K562 (cell line): ENCODE data around the gene LAMA5. TPM values are rescaled to one million over a fixed set of nuclear protein-coding genes. Genes with fewer than 3 reads are reported as not detected.

Source experiments
- ATAC-seq: fragments of 200-7000 bp; cut with Tn5 transposase; 3 replicates; pipeline ENCODE4 v1.9.1; 2020; ENCODE audit warnings: moderate library complexity
- BruUV-seq: library from RNA; stranded (reverse); fragments of 400-500 nt; replicated peaks from 2 replicates; lab custom pipeline; 2021; lab: Mats Ljungman, UMichigan
- CTCF ChIA-PET: fragments of 300-600 bp; formaldehyde crosslinking; extraction: SDS; loops from one replicate; lab custom pipeline; 2021; ENCODE audit warnings: low intra/inter-chr PET ratio; lab: Yijun Ruan, JAX
- POLR2A ChIA-PET: fragments of 300-600, 350-650 bp; sonication (Branson Sonifier 250); formaldehyde crosslinking; extraction: SDS; loops from one replicate; lab custom pipeline; 2021; ENCODE audit warnings: antibody characterized with exemption, inconsistent platforms; lab: Yijun Ruan, JAX
- DNase-seq, 4 experiments: peaks; one replicate each; pipeline versions ENCODE4 v3.0.0 to v3.0.0-alpha.2; 2011 to 2018; ENCODE audit warnings: low spot score in 3 of 4, mixed read lengths in 3 of 4; ENCODE audit errors: extremely low read depth in 1 of 4
- FAIRE-seq: peaks from 2 replicates; lab custom pipeline; 2011; peaks lifted over from hg19 to GRCh38; lab: Jason Lieb, UNC
- H2AFZ ChIP-seq: 2 replicates; pipeline ENCODE4 v1.6.0; 2011; ENCODE audit warnings: low read depth, low read length, control low read depth, inconsistent platforms
- H3K27ac ChIP-seq: fragments of 200-600 bp; 3 replicates; pipeline ENCODE4 v1.8.0; 2011; ENCODE audit warnings: low read depth, mild to moderate bottlenecking, control low read depth, inconsistent platforms, low read length, moderate library complexity, mixed read lengths; ENCODE audit errors: extremely low read depth
- H3K27me3 ChIP-seq, 2 experiments: fragments of 300-600 bp in 1 of 2; 2 replicates in 1 of 2; 3 replicates in 1 of 2; pipeline versions ENCODE4 v1.6.0 to v1.8.0; 2011; ENCODE audit warnings: inconsistent platforms in 2 of 2, low read length in 2 of 2, mild to moderate bottlenecking in 1 of 2, mixed read lengths in 1 of 2, moderate library complexity in 1 of 2; ENCODE audit not compliant: control insufficient read depth in 2 of 2, insufficient read depth in 2 of 2
- H3K36me3 ChIP-seq: fragments of 300-600 bp; 3 replicates; pipeline ENCODE4 v1.8.0; 2011; ENCODE audit warnings: mild to moderate bottlenecking, low read length, inconsistent platforms; ENCODE audit not compliant: control insufficient read depth, insufficient read depth
- H3K4me1 ChIP-seq, 2 experiments: fragments of 200-600 bp in 1 of 2; replicated peaks in 1 of 2; 2 replicates in 1 of 2; 3 replicates in 1 of 2; pipeline versions ENCODE4 v1.5.1 to v1.8.0; 2011; ENCODE audit warnings: inconsistent platforms in 2 of 2, low read length in 2 of 2, mild to moderate bottlenecking in 1 of 2, mixed read lengths in 1 of 2, moderate library complexity in 1 of 2; ENCODE audit not compliant: control insufficient read depth in 2 of 2, insufficient read depth in 2 of 2
- H3K4me2 ChIP-seq: 2 replicates; pipeline ENCODE4 v1.6.1; 2011; ENCODE audit warnings: low read length, control low read depth, inconsistent platforms, mixed read lengths; ENCODE audit not compliant: insufficient read depth
- H3K4me3 ChIP-seq: fragments of 200-600 bp; sonication (generic), shearing (Covaris generic); 2 replicates; pipeline ENCODE4 v1.5.1; 2016; ENCODE audit warnings: control low read depth, inconsistent platforms
- H3K79me2 ChIP-seq: fragments of 200-600 bp; 3 replicates; pipeline ENCODE4 v1.8.0; 2011; ENCODE audit warnings: low read length, inconsistent platforms; ENCODE audit not compliant: control insufficient read depth, insufficient read depth
- H3K9ac ChIP-seq, 2 experiments: 2 replicates each; pipeline versions ENCODE4 v1.6.0 to v1.6.1; 2011; ENCODE audit warnings: low read depth in 2 of 2, low read length in 2 of 2, control low read depth in 1 of 2, inconsistent platforms in 1 of 2, mild to moderate bottlenecking in 1 of 2, mixed read lengths in 1 of 2; ENCODE audit not compliant: insufficient read depth in 1 of 2
- H3K9me1 ChIP-seq: one replicate; pipeline ENCODE4 v1.6.0; 2011; ENCODE audit warnings: inconsistent platforms, mild to moderate bottlenecking, low read length, moderate library complexity; ENCODE audit not compliant: control insufficient read depth, insufficient read depth
- H3K9me3 ChIP-seq: replicated peaks from 2 replicates; pipeline ENCODE4 v1.5.1; 2011; ENCODE audit warnings: low read depth, low read length, inconsistent platforms; ENCODE audit not compliant: control insufficient read depth, insufficient read depth
- H4K20me1 ChIP-seq: replicated peaks from 2 replicates; pipeline ENCODE4 v1.6.1; 2011; ENCODE audit warnings: low read length, inconsistent platforms, mixed read lengths; ENCODE audit not compliant: control insufficient read depth, insufficient read depth
- ARID2 ChIP-seq: fragments of 450-650 bp; IDR thresholded peaks from 2 replicates; pipeline ENCODE4 v1.6.1; 2017; ENCODE audit warnings: antibody characterized with exemption, mild to moderate bottlenecking
- EZH2 ChIP-seq: IDR thresholded peaks from 2 replicates; pipeline ENCODE4 v1.6.1; 2012; ENCODE audit warnings: low read depth, mild to moderate bottlenecking, inconsistent platforms, low read length, borderline replicate concordance
- MCM5 ChIP-seq: fragments of 450-650 bp; IDR thresholded peaks from 2 replicates; pipeline ENCODE4 v1.6.1; 2016; ENCODE audit warnings: low read depth
- POLR2AphosphoS5 ChIP-seq: IDR thresholded peaks from 2 replicates; pipeline ENCODE4 v1.6.1; 2011; ENCODE audit warnings: mild to moderate bottlenecking, low read depth, low read length, moderate library complexity; ENCODE audit not compliant: control insufficient read depth, insufficient read depth
- PYGO2 ChIP-seq: fragments of 450-650 bp; IDR thresholded peaks from 2 replicates; pipeline ENCODE4 v1.6.1; 2016; ENCODE audit warnings: mild to moderate bottlenecking, missing genetic modification characterization, moderate library complexity, missing compliant biosample characterization
- RUNX1 ChIP-seq: sonication (generic); IDR thresholded peaks from 2 replicates; pipeline ENCODE4 v1.6.1; 2016; ENCODE audit warnings: antibody characterized with exemption, low read depth
- ZC3H4 ChIP-seq: sonication (generic); formaldehyde crosslinking; IDR thresholded peaks from 2 replicates; pipeline ENCODE4 v1.9.0; 2021; ENCODE audit warnings: missing genetic modification reagents, borderline replicate concordance
- ZFP1 ChIP-seq: fragments of 450-650 bp; formaldehyde crosslinking; IDR thresholded peaks from 2 replicates; pipeline ENCODE4 v1.4.0; 2020; ENCODE audit warnings: mild to moderate bottlenecking, mixed read lengths
- ZNF146 ChIP-seq: IDR thresholded peaks from one replicate; pipeline ENCODE4 v1.6.1; 2018; ENCODE audit warnings: missing compliant biosample characterization; ENCODE audit not compliant: unreplicated experiment
- ZNF253 ChIP-seq: fragments of 250-450 bp; sonication (Bioruptor Pico); conservative IDR thresholded peaks from 2 replicates; pipeline ENCODE4 v1.6.1; 2021; ENCODE audit warnings: mild to moderate bottlenecking
- ZNF282 ChIP-seq: sonication (generic); formaldehyde crosslinking; IDR thresholded peaks from 2 replicates; pipeline ENCODE4 v1.8.1; 2023; ENCODE audit warnings: missing genetic modification reagents
- ZZZ3 ChIP-seq: fragments of 450-650 bp; IDR thresholded peaks from 2 replicates; pipeline ENCODE4 v1.6.1; 2016; ENCODE audit warnings: antibody characterized with exemption, mild to moderate bottlenecking, moderate library complexity
- WGBS: fragments of 100-300 bp; shearing (Covaris generic); methylation state at CpG from one replicate; pipeline ENCODE4 v1.1.6; 2016; ENCODE audit warnings: low coverage, mixed read lengths; ENCODE audit not compliant: insufficient coverage; ENCODE audit errors: missing lambda C conversion rate; 5-methylcytosine and 5-hydroxymethylcytosine counted together
- in situ Hi-C: fragments of 300-500 bp; cut with MboI; formaldehyde crosslinking; loops from 4 replicates; pipeline ENCODE4 v1.15.0; 2018; ENCODE audit warnings: inconsistent platforms, mixed read lengths
- intact Hi-C: fragments of 100-400 bp; cut with micrococcal nuclease; formaldehyde crosslinking; loops from 2 replicates; pipeline ENCODE4 v1.14.2; 2022
- polyA plus RNA-seq, 8 experiments: library from polyadenylated mRNA; depleted of rRNA in 4 of 8; stranded (reverse) in 5 of 8; unstranded in 3 of 8; fragments of >200 nt; fragmentation: Nextera tagmentation in 2 of 8; fragmentation: Illumina TruSeq in 1 of 8; extraction: Ambion mirVana in 2 of 8; extraction: Trizol in 1 of 8; gene quantifications; 2 replicates each; pipeline versions ENCODE4 v1.2.1 to v1.2.3, GENCODE V29; 2011 to 2014; ENCODE audit warnings: inconsistent platforms in 1 of 8, missing spikeins in 1 of 8
- total RNA-seq, 7 experiments: library from RNA; depleted of rRNA in 6 of 7; stranded (reverse); fragments of >200 nt in 6 of 7; fragmentation: Illumina TruSeq in 2 of 7; extraction: Trizol in 2 of 7; gene quantifications; 2 replicates each; pipeline versions ENCODE4 v1.2.1 to v1.2.3, GENCODE V29; 2011 to 2021; ENCODE audit warnings: low replicate concordance in 1 of 7
- TF ChIP-seq, protein P1 (sequence below), 2 experiments: IDR thresholded peaks in 1 of 2; conservative IDR thresholded peaks in 1 of 2; 2 replicates each; pipeline ENCODE4 v1.6.1; 2016; ENCODE audit warnings: low read depth in 2 of 2, mild to moderate bottlenecking in 1 of 2, missing compliant biosample characterization in 1 of 2, missing genetic modification characterization in 1 of 2, moderate library complexity in 1 of 2
- TF ChIP-seq, protein P2 (sequence below): fragments of 450-650 bp; formaldehyde crosslinking; conservative IDR thresholded peaks from 2 replicates; pipeline ENCODE4 v1.4.0; 2022; ENCODE audit warnings: mild to moderate bottlenecking, missing genetic modification characterization
- TF ChIP-seq, protein P3 (sequence below): fragments of 450-650 bp; IDR thresholded peaks from 2 replicates; pipeline ENCODE4 v1.6.1; 2016

Gene LAMA5
- total and polyA plus RNA-seq, 9 of the 15 experiments (the other 6 are each of a cell fraction or from before 2014, with no cell fraction given) = 0.31 to 101 (median 7.8) TPM

DNA sequence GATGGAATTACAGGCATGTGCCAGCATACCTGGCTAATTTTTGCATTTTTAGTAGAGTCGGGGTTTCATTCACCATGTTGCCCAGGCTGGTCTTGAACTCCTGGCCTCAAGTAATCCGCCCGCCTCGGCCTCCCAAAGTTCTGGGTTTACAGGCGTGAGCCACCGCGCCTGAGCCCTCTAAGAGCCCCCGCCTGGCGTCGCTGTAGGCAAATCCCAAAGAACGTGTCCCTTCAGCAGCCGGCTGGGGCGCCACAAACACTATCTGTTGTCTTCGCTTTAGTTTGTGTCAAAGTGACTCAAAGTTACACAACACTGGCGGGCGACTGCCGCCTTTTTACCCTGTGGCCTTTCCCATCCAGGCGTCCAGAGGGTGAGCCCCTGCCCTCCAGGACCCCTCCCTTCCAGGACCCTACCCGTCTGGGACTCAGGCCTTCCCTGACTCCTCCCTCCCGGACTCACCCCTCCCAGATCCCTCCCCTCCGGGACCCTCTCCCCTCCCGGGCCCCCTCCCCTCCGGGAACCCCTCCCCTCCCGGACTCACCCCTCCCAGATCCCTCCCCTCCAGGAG, 65.3 kb downstream of the LAMA5 start (continued):
- TF ChIP-seq ZC3H4 (CRISPR knock-in tag) (no peak), MCM5 (no peak)
- TF ChIP-seq, protein P1, sequence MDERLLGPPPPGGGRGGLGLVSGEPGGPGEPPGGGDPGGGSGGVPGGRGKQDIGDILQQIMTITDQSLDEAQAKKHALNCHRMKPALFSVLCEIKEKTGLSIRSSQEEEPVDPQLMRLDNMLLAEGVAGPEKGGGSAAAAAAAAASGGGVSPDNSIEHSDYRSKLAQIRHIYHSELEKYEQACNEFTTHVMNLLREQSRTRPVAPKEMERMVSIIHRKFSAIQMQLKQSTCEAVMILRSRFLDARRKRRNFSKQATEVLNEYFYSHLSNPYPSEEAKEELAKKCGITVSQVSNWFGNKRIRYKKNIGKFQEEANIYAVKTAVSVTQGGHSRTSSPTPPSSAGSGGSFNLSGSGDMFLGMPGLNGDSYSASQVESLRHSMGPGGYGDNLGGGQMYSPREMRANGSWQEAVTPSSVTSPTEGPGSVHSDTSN (CRISPR knock-in tag; IDR thresholded peaks at IDR 0.05; ENCODE audit: low read depth) = no peak
- TF ChIP-seq, protein P1 (tag; conservative IDR thresholded peaks at IDR 0.05; ENCODE audit: low read depth) = 0 out of 2 replicates have a peak, but pooled peaks have one; percentile 18

DNA sequence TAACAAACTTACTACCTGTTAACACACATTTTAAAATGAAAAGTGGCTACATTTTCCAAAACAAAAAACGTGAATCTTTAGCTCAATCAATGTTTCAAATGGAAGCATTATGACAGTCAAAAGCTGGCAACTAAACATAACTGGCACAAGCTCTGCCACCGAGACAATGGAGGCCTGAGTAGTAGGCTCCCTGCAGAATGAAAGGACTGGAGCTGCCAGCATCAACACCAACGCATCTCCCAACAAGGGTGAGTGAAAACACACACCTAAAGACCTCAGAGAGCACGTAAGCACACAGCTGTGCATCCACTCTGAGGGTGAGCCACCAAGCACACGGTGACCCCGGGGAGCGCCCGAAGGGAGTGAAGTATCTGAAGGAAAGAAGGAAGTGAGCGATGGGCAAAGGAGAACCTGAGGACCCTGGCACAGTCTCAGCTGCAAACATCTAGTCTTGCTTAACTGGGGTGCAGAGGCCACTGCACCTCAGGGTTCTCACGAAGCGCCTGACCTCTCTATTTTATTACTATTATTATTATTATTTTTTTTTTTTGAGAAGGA, 65.9 kb downstream of the LAMA5 start:
- DNase-seq (no peak), ATAC-seq (no peak), FAIRE-seq (no peak)
- peaks cover 14 to 62% of the 10 kb centered on the region in 2 experiments for H3K4me1 ChIP-seq
- H3K27me3 ChIP-seq = no peaks in the 10 kb centered on the region
- peaks cover 32% of the 10 kb centered on the region for H3K79me2 ChIP-seq
- H3K9me1 ChIP-seq = peaks cover 5% of the 10 kb centered on the region
- peaks cover 20% of the 10 kb centered on the region for H4K20me1 ChIP-seq
- peaks cover 28% of the 10 kb centered on the region; the same call in 2 of the 3 replicates for H3K36me3 ChIP-seq
- no peak overlapping the region for H2AFZ ChIP-seq
- ChIA-PET CTCF (interaction anchor here (0.6 to 2.3 kb wide), 3 partner anchors 67 to 104 kb away, joined by 3 to 14 read pairs (median 3); no protein-coding TSS in a partner anchor), POLR2A (interaction anchor here (0.6 to 1.0 kb wide), 3 partner anchors 11 to 336 kb away, joined by 3 to 5 read pairs (median 3); no protein-coding TSS in a partner anchor)
- no peak overlapping the region for H3K4me3 ChIP-seq
- in situ Hi-C loops (loop anchor here (10.0 kb wide), 2 partner anchors 194 to 314 kb away; no protein-coding TSS in a partner anchor), intact Hi-C loops (loop anchor here (5.0 to 10.0 kb wide), 3 partner anchors 66 to 316 kb away; partner anchors contain the start of gene LAMA5)
- H3K4me2 ChIP-seq = 0 out of 2 replicates have a peak overlapping the region, but pooled peaks have one; percentile 79
- H3K9ac ChIP-seq = no peak overlapping the region
- H3K9me3 ChIP-seq = no peaks in the 10 kb centered on the region
- no peak overlapping the region for H3K27ac ChIP-seq
- BruUV-seq = no TSS peak
- WGBS = 70% methylated on average over 11 of the region's 11 CpGs
- TF ChIP-seq ARID2 = no peak
- no peak for TF ChIP-seq ZNF282 (CRISPR knock-in tag)
- no peak for TF ChIP-seq ZNF253 (CRISPR knock-in tag)
- TF ChIP-seq, protein P2, sequence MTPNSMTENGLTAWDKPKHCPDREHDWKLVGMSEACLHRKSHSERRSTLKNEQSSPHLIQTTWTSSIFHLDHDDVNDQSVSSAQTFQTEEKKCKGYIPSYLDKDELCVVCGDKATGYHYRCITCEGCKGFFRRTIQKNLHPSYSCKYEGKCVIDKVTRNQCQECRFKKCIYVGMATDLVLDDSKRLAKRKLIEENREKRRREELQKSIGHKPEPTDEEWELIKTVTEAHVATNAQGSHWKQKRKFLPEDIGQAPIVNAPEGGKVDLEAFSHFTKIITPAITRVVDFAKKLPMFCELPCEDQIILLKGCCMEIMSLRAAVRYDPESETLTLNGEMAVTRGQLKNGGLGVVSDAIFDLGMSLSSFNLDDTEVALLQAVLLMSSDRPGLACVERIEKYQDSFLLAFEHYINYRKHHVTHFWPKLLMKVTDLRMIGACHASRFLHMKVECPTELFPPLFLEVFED = no peak
- TF ChIP-seq POLR2AphosphoS5 = no peak
- no peak for TF ChIP-seq ZZZ3
- TF ChIP-seq ZNF146 (CRISPR knock-in tag) = no peak
- TF ChIP-seq EZH2 = no peak
- no peak for TF ChIP-seq ZFP1
- TF ChIP-seq RUNX1 = no peak
- TF ChIP-seq PYGO2 (tag) = no peak
- TF ChIP-seq, protein P3, sequence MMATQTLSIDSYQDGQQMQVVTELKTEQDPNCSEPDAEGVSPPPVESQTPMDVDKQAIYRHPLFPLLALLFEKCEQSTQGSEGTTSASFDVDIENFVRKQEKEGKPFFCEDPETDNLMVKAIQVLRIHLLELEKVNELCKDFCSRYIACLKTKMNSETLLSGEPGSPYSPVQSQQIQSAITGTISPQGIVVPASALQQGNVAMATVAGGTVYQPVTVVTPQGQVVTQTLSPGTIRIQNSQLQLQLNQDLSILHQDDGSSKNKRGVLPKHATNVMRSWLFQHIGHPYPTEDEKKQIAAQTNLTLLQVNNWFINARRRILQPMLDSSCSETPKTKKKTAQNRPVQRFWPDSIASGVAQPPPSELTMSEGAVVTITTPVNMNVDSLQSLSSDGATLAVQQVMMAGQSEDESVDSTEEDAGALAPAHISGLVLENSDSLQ = no peak
